NK-92 treated with Interleukin-12 subunit alpha and Interleukin-12 subunit beta, amount 100 ng/mL, for 24 hours (cell line): ENCODE measurements around the gene TNS1.

Experiments used
- DNase-seq: peaks from one replicate; lab custom pipeline; 2025; lab: John Stamatoyannopoulos, UW

Gene TNS1

DNA sequence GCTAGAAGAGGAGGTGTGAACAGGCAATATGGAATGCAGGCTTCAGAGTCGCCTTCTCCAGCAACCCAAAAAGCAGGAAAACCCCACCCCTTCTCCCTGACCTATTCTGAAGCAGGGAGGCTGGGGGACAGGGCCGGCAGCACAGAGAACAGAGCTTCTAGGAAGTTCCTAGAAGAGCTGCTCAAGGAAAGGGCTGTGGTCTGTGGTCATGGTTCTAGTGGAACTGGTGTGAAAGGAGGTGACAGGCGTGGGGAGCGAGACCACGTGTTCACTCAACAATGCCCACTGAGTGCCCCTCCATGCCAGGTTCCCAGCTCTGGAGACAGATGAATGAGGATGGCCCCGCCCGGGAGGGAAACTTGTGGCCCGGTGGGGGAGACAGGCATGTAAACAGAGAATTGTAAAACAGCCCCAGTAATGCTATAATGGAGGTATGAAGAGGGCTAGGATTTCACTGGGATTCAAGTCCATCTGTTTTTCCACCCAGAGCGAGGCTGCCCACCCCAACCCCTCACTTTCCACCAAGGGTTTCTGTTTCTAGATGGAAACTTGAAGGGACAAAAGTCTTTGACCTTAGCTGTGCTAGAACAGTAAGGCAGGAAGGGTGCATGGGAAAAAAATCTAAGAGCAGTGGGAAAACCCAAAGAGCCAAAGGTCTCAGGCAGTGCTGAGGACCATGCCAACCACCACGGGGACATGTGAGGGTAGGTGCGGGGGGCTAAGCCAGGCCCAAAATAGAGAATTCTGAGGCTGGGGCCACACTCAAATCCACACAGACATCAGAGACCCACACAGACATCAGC, 71.8 kb downstream of the TNS1 start:
- peak; percentile 26 for DNase-seq

GRCh38 chr2:217929757-217930707, 72.8 kb downstream of the TNS1 start:
- DNase-seq, result no peak

GRCh38 chr2:217929272-217929671, 73.5 kb downstream of the TNS1 start:
- no peak for DNase-seq

DNA sequence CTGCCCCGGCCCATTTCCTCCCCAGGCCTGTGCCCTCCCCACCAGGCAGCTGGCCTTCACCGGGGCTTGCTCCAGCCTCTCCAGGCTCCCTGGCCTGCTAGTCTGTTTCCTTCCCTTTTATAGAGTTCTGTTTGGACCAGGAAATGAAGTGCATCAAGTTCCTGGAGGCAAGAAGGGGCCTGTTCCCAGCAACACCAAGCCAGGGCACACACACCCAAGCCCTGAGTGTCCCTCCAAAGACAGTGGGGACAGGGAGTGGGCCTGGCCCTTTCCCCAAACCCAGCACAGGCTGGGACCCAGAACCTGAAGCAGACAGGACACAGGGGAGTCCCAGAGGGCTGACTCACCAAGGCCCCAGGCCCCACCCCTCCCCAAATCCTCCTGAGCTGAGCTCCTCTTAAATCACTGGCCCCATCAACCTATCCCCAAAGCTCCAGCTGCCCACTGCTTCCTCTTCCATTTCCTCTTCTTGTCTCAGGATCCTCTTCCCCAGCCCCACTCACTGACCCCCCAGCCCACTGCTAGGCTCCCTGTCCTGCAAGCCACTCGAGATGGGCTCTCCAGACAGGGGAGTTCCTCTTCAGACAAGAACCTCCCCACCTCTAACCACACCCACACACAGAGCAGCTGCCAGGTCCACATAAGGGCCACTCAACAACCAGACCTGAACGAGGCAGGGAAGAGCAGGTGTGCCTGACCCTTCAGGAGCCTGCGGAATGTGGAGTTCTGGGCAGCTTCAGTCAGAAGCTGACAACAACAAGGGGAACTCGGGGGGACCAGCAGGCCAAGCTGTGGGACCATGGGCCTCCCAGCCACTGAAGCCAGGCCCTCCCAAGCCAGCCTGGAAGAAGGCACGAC, 74.2 kb downstream of the TNS1 start:
- no peak for DNase-seq

GRCh38 chr2:217927601-217928323, 75.0 kb downstream of the TNS1 start:
- DNase-seq, result no peak

DNA sequence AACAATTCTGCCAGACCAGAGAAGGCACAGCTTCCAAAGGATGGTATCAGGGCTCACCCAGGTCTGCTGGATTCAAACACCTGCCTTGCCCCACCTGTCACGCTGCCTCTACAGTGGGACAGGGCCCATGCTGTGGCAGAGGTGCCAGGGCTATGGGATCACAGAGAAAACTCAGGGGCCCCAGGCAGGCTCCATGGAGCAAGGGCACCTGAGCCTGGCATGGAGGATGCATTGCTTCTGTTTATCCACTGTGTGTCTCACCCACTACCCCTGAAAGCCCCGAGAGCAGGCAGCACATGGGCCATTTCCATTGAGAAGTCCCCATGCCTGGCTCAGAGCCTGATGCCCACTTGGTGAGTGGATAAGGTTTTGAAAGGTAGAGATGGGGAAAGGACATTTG, 76.0 kb downstream of the TNS1 start:
- no peak for DNase-seq

GRCh38 chr2:217924346-217924901, 78.4 kb downstream of the TNS1 start:
- DNase-seq, result no peak

- no peak for DNase-seq
These were observed 79.6 kb downstream of the TNS1 start for GRCh38 chr2:217923007-217923686.

GRCh38 chr2:217922101-217923006, 80.4 kb downstream of the TNS1 start:
- DNase-seq, result no peak

- no peak for DNase-seq
These were observed 81.8 kb downstream of the TNS1 start for GRCh38 chr2:217920879-217921603.

GRCh38 chr2:217919781-217920351, 82.9 kb downstream of the TNS1 start:
- DNase-seq, result no peak

DNA sequence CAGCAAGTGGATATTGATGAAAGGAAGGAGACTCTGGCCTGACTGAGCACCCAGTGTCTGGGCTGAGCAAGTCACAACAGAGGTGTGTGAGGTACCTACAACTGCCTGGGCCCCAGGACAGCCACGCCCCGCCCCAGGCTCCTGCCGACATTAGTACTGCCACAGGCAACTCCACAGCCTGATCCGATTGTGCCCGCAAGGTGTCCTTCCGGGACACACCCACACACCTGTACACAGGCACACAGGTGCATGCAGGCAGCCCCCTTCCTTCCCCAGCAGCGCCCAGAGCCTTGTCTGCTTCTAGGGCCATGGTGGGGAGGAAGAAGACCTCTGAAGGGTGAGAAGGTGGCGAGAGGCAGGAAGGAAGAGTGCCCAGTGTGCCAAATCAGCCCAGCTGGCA, 83.6 kb downstream of the TNS1 start:
- no peak for DNase-seq

DNA sequence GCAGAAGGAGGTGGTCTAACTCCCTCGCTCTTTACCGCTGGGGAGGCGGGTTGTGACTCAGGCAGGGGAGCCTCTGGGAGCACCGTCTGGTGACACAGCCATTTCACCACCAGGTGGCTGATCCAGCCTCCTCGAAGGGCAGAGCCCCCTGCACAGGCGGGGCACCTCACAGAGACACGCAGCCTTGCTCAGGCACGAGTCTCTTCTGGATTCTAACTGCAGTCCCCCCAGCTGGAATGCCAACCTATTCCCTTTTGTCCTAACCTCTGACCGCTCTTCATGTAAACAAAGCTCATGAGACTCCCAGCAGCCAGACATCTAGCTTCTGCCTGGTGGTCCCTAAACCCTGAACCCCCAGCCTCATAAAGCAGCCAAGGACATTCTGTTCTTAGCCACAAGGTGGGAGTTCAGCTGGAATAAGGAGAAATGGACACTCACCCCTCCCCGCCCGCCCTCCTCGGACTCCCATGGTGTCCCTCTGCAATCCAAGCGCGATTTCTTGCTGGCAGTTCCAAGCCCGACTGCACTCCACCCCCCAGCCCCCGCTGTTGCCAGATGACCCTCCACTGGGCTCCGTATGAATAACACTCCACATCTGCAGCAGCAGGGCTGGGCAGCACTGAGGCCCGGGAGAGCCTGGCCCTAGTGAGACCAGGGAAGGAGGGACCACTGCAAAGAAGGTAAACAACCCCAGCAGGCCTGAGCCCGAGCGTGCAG, 84.3 kb downstream of the TNS1 start:
- DNase-seq, result no peak

- DNase-seq, result no peak
These were observed 86.1 kb downstream of the TNS1 start for GRCh38 chr2:217916504-217917254.

- DNase-seq, result no peak
These were observed 87.1 kb downstream of the TNS1 start for GRCh38 chr2:217915706-217916105.

DNA sequence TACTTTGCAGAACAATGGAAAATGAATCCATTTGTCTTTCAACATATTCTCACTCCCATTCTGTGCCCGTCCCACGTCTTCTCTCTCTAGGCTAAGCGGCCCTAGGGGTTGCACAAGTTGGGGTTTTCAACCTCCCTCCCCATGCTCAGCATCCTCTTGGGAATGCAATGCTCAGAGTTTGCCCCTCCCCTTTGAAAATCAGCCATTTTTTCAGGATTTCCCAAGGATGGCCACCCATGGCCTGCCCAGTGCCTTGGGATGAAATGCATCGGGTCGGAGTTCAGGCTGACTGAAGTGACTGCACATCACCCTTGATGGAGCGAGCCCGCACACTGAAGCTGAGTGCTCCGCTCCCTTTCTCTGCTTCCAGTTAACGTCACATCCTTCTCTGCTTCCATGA, 87.9 kb downstream of the TNS1 start:
- DNase-seq, result no peak

- DNase-seq, result no peak
These were observed 88.7 kb downstream of the TNS1 start for GRCh38 chr2:217914078-217914477.
